PC-9 (cell line): ENCODE results near the gene ESR2. TPM values are rescaled to one million over a fixed set of nuclear protein-coding genes. Genes with fewer than 3 reads are reported as not detected.

Experiments used
- BruUV-seq: library from RNA; stranded (reverse); fragments of 400-500 nt; replicated peaks from 2 replicates; lab custom pipeline; 2021; lab: Mats Ljungman, UMichigan
- CTCF ChIA-PET: fragments of 300-600 bp; sonication (Branson Sonifier 250); formaldehyde crosslinking; loops from one replicate; lab custom pipeline; 2022; ENCODE audit warnings: antibody characterized with exemption; lab: Charles Lee
- POLR2A ChIA-PET: fragments of 300-600 bp; sonication (Branson Sonifier 250); formaldehyde crosslinking; loops from one replicate; lab custom pipeline; 2022; ENCODE audit warnings: antibody characterized with exemption; ENCODE audit not compliant: unreplicated experiment; lab: Charles Lee
- DNase-seq, 2 experiments: peaks; one replicate each; pipeline versions ENCODE4 v3.0.0 to v3.0.0-alpha.2; 2015 to 2022; ENCODE audit warnings: mixed read lengths in 1 of 2
- H2AFZ ChIP-seq: fragments of 200-600 bp; sonication (generic); 2 replicates; pipeline ENCODE4 v1.8.1; 2017; ENCODE audit warnings: antibody characterized with exemption
- H3F3A ChIP-seq: fragments of 200-600 bp; sonication (generic); 2 replicates; pipeline ENCODE4 v1.8.1; 2017; ENCODE audit warnings: antibody characterized with exemption, mild to moderate bottlenecking, low read depth; ENCODE audit not compliant: insufficient read depth
- H3K27ac ChIP-seq: fragments of 200-600 bp; sonication (generic); 2 replicates; pipeline ENCODE4 v1.6.1; 2016; ENCODE audit warnings: mixed run types
- H3K27me3 ChIP-seq: fragments of 200-600 bp; sonication (generic); 2 replicates; pipeline ENCODE4 v1.6.1; 2016; ENCODE audit warnings: low read depth, mixed run types; ENCODE audit not compliant: insufficient read depth
- H3K36me3 ChIP-seq: fragments of 200-600 bp; sonication (generic); 2 replicates; pipeline ENCODE4 v1.6.1; 2016; ENCODE audit warnings: low read depth, mixed run types
- H3K4me1 ChIP-seq: fragments of 200-600 bp; sonication (generic); replicated peaks from 2 replicates; pipeline ENCODE4 v1.6.1; 2016; ENCODE audit warnings: mixed run types; ENCODE audit not compliant: insufficient read depth
- H3K4me2 ChIP-seq: fragments of 200-600 bp; sonication (generic); 2 replicates; pipeline ENCODE4 v1.6.1; 2017; ENCODE audit warnings: mixed run types
- H3K4me3 ChIP-seq: fragments of 200-600 bp; sonication (generic); 2 replicates; pipeline ENCODE4 v1.6.1; 2016; ENCODE audit warnings: mixed run types
- H3K79me2 ChIP-seq: fragments of 200-600 bp; sonication (generic); 2 replicates; pipeline ENCODE4 v1.6.1; 2017; ENCODE audit warnings: low read depth, mixed run types
- H3K9me2 ChIP-seq: fragments of 200-600 bp; sonication (generic); 2 replicates; pipeline ENCODE4 v1.8.1; 2017; ENCODE audit warnings: mild to moderate bottlenecking; ENCODE audit not compliant: insufficient read depth
- H3K9me3 ChIP-seq: fragments of 200-600 bp; sonication (generic); 2 replicates; pipeline ENCODE4 v1.8.1; 2016; ENCODE audit warnings: low read depth; ENCODE audit not compliant: insufficient read depth
- H4K20me1 ChIP-seq: fragments of 200-600 bp; sonication (generic); 2 replicates; pipeline ENCODE4 v1.8.1; 2017; ENCODE audit not compliant: insufficient read depth
- EZH2 ChIP-seq: fragments of 200-600 bp; sonication (generic); IDR thresholded peaks from 2 replicates; pipeline ENCODE4 v1.8.0; 2017; ENCODE audit warnings: antibody characterized with exemption, low read depth
- intact Hi-C: fragments of 100-400 bp; cut with micrococcal nuclease; formaldehyde crosslinking; loops from one replicate; pipeline ENCODE4 v1.10.0; 2022; ENCODE audit not compliant: unreplicated experiment
- total RNA-seq: library from RNA; stranded (reverse); gene quantifications from 2 replicates; pipeline ENCODE4 v1.2.3, GENCODE V29; 2021
- TF ChIP-seq, protein P1 (sequence below): fragments of 200-600 bp; sonication (generic); conservative IDR thresholded peaks from 2 replicates; pipeline ENCODE4 v1.6.1; 2017; ENCODE audit warnings: mixed run types, antibody characterized with exemption, mild to moderate bottlenecking, moderate library complexity

Gene ESR2
- total RNA-seq, 1 experiment from 2014 or later = 0.20 TPM

DNA sequence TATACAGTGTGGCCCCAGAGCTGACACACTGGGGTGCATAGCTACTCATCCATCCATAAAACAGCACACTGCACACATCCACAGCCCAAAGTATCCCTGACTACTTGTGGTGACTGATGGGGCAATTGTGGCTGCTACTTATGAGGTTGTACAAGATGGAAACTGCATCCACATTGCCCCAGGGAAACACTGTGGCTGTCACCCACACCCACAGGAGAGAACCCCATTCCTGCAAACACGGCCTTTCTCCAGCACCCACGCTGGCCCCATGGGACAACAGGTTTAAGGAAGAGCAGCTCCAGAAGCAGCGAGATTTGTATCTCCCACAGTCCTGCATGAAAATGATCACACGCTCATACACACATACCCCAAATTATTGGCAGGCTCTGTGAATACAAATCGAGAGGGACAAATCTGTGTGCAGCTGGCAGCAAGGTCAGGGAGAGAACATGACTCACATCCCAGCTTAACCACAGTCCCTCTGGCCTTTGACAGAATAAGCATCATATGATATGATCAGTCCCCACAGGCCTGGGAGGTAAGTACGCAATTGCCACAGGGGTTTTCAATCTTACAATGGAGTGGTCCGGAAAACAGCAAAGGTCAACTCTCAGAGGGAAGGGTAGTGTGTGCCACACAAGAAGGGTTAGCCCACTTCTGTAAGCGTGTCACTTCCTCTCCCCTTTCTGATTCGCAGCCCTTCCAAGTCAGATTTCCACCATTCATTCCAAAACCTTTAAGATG, 61.9 kb downstream of the ESR2 start:
- ChIA-PET POLR2A (no interaction called here), CTCF (no interaction called here)
- H3K9me3 ChIP-seq = no peaks in the 10 kb centered on the region
- H3K4me3 ChIP-seq = no peak overlapping the region
- H3K36me3 ChIP-seq = no peaks in the 10 kb centered on the region
- no peaks in the 10 kb centered on the region for H3K27me3 ChIP-seq
- DNase-seq = peak; percentile 42 to 79
- TF ChIP-seq, protein P1, sequence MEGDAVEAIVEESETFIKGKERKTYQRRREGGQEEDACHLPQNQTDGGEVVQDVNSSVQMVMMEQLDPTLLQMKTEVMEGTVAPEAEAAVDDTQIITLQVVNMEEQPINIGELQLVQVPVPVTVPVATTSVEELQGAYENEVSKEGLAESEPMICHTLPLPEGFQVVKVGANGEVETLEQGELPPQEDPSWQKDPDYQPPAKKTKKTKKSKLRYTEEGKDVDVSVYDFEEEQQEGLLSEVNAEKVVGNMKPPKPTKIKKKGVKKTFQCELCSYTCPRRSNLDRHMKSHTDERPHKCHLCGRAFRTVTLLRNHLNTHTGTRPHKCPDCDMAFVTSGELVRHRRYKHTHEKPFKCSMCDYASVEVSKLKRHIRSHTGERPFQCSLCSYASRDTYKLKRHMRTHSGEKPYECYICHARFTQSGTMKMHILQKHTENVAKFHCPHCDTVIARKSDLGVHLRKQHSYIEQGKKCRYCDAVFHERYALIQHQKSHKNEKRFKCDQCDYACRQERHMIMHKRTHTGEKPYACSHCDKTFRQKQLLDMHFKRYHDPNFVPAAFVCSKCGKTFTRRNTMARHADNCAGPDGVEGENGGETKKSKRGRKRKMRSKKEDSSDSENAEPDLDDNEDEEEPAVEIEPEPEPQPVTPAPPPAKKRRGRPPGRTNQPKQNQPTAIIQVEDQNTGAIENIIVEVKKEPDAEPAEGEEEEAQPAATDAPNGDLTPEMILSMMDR = no peak
- no peak for TF ChIP-seq EZH2
- H3K4me2 ChIP-seq = peak overlapping the region; percentile 58
- H3K9me2 ChIP-seq = no peaks in the 10 kb centered on the region
- no peak overlapping the region for H2AFZ ChIP-seq
- H3F3A ChIP-seq = peaks cover 16% of the 10 kb centered on the region; the same call in 1 of the 2 replicates
- H4K20me1 ChIP-seq = no peaks in the 10 kb centered on the region
- intact Hi-C loops = no loop called here
- no TSS peak for BruUV-seq
- peak overlapping the region; percentile 7; the same call in 1 of the 2 replicates for H3K27ac ChIP-seq
- no peaks in the 10 kb centered on the region for H3K79me2 ChIP-seq
- H3K4me1 ChIP-seq = peaks cover 21% of the 10 kb centered on the region

DNA sequence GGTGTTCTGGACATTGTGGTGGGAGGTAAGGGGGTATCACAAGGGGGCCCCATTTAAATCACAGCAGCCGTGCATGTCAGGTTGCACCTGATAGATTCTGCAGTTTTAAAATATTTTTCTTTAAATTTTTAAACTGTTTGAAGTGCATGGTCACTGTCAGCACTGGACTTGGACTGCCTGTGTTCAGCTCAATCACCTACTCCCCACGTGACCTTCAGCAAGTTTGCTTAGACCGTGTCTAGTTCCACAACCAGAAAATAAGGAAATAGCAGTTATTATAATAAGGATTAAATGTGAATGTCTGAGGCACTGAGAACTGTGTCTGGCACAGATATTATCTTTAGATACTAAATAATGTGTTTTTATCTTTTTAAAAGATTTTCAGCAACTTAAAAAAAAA, 64.7 kb downstream of the ESR2 start:
- CTCF ChIA-PET = no interaction called here
- DNase-seq = no peak
- Histone ChIP-seq H3K27me3 (no peaks in the 10 kb centered on the region), H3K4me2 (no peak overlapping the region), H3K9me3 (no peaks in the 10 kb centered on the region), H3K4me1 (peaks cover 21% of the 10 kb centered on the region), H3K27ac (no peak overlapping the region), H3K9me2 (no peaks in the 10 kb centered on the region), H3F3A (peaks cover 16% of the 10 kb centered on the region; the same call in 1 of the 2 replicates), H3K36me3 (no peaks in the 10 kb centered on the region), H2AFZ (no peak overlapping the region), H4K20me1 (no peaks in the 10 kb centered on the region), H3K4me3 (no peak overlapping the region), H3K79me2 (no peaks in the 10 kb centered on the region)
- POLR2A ChIA-PET = no interaction called here
- TF ChIP-seq, protein P1 = no peak
- no peak for TF ChIP-seq EZH2
- BruUV-seq = no TSS peak
- intact Hi-C loops = no loop called here

DNA sequence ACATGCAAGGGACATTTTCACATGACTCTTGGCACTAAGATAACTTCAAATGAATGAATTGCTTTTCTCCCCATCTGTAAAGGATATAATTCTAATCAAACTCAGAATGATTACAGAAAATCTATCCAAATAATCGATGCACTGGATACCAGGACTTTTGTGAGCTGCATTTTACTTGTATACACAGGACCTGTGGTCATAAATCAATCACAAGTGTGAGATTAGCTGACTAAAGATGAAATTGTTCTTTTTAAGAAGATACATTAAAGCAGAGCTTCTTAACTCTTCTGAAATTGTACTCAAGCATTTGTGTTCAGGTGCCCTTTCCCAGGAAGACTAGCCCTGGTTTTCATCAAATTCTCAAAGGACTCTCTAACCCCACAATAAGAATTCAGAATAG, 66.3 kb downstream of the ESR2 start:
- no peak overlapping the region for H3K4me2 ChIP-seq
- DNase-seq = no peak
- POLR2A ChIA-PET = no interaction called here
- no peaks in the 10 kb centered on the region for H3K36me3 ChIP-seq
- intact Hi-C loops = no loop called here
- no TSS peak for BruUV-seq
- no peak overlapping the region for H3K27ac ChIP-seq
- H3K9me3 ChIP-seq = no peaks in the 10 kb centered on the region
- H3K9me2 ChIP-seq = no peaks in the 10 kb centered on the region
- H3F3A ChIP-seq = peaks cover 14% of the 10 kb centered on the region; the same call in 1 of the 2 replicates
- TF ChIP-seq, protein P1 = no peak
- TF ChIP-seq EZH2 = no peak
- no peak overlapping the region for H3K4me3 ChIP-seq
- CTCF ChIA-PET = no interaction called here
- no peaks in the 10 kb centered on the region for H3K27me3 ChIP-seq
- H4K20me1 ChIP-seq = no peaks in the 10 kb centered on the region
- H2AFZ ChIP-seq = no peak overlapping the region
- H3K4me1 ChIP-seq = peaks cover 18% of the 10 kb centered on the region
- no peaks in the 10 kb centered on the region for H3K79me2 ChIP-seq
